GM21528 (cell line): ENCODE measurements around the gene SPRR3.
"Not testable (repeated sequence)": the region's sequence is repeated elsewhere in the genome, so short reads cannot be mapped to it uniquely, and the experiment has no call there.

Experiments
- ATAC-seq: cut with Tn5 transposase; IDR thresholded peaks from one replicate; pipeline ENCODE4 v1.9.1; 2021; ENCODE audit warnings: mild to moderate bottlenecking, moderate library complexity; ENCODE audit not compliant: unreplicated experiment, low FRiP score

The SPRR3 gene

DNA sequence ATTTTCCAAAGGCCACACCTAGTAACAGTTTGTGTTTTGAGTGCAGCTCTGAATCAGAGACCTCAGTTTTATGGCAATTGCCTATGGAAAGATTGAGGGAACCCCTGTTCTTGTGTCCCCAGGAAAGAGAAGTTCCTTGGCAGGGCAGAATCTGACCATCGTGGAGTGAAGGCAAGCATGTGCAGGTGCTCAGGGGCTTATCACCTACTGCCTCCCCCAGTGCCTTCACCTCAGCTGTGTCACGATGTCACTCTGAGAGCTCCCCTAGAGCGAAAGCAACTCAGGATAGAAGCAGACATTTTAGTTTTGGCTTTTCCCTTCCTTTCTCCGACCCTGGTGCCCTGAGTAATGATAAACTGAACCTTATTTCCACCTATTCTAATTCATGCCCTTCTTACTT, 19.5 kb upstream of the SPRR3 start:
- no peak for ATAC-seq

DNA sequence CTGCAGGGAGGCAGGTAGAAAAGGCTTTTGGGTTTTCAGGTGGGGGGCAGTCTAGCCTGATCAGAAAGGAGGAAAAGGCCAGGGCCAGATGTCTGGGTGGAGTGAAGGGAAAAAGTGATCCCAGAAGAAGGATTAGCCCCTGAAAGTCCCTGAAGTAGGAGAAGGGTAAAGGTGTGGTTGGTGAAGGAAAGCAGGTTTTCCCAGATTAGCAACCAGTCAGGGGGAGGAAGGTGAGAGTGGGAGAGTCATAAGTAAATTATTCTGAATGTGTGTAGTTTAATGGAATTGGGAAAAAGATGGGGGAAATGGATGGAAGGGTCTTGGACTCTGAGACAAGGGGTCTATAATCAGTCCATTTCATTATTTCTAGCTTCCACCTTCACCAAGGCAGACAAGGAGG, 18.3 kb upstream of the SPRR3 start:
- ATAC-seq, result no peak

DNA sequence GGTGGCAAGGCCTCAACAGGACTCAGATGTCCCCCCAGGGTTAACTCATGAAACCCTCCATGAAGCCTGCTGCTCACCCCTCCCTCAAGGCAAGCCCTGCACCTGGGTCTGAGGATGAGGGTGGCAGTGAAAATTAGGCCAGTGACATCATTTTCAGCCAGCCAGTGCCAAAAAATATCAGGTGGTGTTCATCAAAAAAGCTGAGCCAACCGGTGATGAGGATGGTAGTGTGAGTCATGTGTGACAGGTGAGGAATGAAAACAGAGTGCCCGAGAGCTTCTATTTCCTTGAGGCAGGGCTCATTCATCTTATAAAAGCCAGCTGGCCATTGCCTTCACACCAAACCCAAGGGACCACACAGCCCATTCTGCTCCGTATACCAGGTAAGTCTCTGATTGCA, 17.8 kb upstream of the SPRR3 start, which contains the start of gene SPRR1A:
Gene SPRR1A, plus strand, starts transcription at position 339 of the 400 bp plus-strand sequence. CDS start 1,150 bp downstream, outside the sequence.
- ATAC-seq, result no peak

DNA sequence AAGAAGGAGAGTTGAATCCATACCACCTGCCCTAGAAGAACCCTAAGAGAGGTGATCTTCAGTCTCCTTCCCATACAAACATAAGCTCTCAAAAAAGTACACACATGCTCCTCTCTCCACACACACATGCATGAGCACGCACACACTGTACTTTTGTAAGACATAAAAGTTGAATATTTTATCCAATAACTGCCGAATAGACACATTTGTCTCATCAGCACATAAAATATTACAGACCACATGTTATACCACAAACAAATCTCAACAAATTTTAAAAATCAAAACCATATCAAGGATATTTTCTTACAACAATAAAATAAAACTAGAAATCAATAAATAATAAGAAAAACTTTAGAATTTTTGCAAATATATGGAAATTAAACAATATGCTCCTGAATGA, 15.0 kb upstream of the SPRR3 start:
- ATAC-seq, result no peak

DNA sequence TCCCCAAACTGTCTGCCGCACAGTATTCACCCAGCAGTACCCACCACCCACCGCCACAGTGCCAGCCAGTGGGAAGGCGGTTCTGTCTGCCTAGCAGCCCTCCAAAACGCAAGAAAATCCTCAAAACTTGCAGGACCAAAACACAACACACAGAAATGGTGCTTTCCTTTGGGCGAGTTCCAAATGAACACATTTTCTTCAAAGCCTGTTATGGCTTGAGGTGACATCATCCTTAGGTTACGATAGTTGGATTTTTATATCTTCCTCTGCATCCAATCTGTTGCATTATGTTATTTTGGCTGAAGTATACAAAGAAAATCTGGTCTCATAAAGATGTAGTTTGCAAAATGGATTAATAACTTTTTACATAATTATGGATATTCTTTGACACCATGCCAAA, 8.4 kb upstream of the SPRR3 start:
- ATAC-seq, result no peak

DNA sequence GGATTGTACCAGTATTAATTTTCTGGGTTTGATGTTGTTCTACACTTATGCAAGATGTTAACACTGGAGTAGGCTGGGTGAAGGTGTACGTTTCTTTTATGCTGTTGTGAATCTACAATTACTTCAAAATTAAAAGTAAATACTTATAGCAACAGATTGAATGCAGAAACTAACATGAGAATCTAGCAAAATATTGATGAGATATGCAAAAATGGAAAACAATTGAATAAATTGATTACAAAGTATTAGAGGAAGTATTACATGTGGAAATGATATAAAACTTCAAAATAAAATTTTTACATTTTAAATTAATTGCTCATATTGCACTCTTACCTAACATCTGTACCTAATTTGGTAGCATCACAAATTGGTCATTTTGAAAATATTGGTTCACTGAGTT, 5.7 kb upstream of the SPRR3 start:
- no peak for ATAC-seq

DNA sequence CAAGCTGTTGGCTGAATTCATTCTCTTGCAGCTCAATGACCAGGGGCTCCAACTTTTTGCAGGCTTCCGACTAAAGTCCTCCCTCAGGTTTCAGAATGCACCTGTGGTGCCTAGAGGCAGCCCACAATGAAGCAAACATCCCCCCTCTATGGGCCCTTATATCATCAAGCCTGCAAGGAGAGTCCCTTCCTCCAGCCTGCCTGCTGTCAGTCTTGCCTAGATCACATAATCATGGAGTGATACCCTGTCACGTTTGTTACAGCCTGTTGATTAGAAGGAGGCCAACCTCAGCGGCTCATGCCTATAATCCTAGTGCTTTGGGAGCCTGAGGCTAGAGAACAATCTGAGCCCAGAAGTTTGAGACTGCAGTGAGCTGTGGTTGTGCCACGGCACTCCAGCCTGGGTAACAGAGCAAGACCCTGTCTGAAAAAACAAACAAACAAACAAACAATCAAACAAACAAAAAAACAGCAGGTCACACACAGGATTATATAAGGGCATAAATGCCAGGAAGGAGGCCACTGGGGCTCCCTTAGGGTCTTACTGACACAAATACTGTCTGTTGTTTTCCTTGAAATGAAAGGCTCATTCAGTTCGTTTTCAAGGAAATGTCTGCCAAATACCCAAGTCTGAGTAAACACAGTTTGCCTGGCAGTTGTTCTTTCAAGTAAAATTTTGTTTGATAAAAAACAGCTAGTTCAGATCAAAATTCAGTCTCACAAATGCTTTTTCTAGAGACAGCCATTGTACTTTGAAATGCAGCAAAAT, 4.7 kb upstream of the SPRR3 start:
- no peak for ATAC-seq

DNA sequence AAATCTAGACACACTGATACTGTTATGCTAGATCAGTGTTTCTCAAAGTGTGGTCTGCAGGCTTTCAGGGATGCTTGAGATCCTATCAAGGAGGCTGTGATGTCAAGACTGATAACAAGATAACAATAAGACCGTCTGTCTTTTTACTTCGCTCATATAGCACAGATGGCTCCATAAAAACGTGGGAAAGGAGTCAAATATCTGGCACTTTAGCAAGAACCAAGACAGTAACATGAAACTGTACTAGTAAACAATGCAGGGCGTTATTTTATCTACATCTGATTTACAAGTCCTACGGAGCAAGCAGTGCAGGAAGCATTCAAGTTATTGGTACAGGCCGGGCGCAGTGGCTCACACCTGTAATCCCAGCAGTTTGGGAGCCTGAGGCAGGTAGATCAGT, 3.6 kb upstream of the SPRR3 start:
- ATAC-seq, result no peak

DNA sequence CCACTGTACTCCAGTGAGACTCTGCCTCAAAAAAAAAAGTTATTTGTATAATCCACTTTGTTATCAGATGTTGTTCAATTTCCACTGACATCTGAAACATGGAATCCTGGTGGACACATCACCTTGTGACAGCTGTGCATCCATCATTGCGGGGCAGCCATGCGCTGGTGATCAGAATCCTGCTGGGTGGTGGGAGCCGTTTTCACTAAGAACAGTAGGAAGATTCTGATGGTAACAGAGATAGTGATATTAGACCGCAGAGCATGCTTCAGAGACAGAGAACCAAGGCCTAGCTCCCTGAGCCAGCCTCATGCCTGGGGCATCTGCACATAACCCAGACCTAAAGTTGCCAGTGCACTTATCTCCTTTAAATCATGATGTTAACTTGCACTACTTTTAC, 3.1 kb upstream of the SPRR3 start:
- ATAC-seq, result no peak

DNA sequence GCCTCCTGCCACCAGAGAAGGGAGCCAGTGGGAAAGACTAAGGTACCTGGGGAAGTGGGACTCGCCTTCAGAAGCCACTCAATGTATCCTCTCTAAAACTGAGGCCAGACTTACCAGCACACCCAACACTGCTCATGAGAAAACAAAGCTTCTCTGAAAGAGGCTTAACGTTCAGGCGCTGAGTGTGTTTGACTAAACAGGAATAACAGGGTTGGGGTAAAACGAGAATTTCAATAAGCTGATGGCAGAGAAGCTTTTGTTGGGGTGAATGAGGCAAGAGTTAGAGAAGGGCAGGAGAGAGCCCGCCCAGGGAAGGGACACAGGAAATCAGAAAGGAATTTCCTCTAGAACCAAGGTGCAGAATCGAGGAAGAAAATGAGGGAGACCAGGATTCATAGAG, 1.7 kb upstream of the SPRR3 start:
- ATAC-seq, result no peak

DNA sequence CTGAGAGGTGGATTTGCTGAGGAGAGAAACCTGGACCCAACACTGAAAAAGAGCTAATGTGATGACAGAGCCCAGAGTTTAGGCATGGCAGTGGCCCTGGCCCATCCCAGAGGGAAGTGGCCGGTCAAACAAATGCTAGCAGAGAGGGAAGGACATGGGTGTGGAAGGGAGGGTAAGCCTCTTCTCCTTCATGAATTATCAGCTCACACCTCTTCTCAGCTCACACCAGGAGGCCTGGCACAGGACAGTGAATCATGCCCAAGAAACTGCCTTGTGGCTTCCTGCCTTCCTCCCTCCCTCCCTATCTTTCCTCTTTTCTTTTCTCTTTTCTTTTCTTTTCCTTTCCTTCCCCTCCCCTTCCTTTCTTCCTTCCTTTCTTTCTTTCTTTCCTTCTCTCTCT, 1.3 kb upstream of the SPRR3 start:
- no peak for ATAC-seq

DNA sequence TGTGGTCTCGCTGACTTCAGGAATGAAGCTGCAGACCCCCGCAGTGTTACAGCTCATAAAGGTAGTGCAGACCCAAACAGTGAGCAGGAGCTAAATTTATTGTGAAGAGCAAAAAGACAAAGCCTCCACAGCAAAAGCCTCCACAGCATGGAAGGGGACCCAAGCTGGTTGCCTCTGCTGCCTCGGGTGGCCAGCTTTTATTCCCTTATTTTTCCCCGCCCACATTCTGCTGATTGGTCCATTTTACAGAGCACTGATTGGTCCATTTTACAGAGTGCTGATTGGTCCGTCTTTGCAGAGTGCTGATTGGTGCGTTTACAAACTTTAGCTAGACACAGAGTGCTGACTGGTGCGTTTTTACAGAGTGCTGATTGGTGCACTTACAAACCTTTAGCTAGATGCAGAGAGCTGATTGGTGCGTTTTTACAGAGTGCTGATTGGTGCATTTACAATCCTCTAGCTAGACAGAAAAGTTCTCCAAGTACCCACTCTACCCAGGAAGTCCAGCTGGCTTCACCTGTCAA, 9.7 kb downstream of the SPRR3 start:
- ATAC-seq, result not testable (repeated sequence)

DNA sequence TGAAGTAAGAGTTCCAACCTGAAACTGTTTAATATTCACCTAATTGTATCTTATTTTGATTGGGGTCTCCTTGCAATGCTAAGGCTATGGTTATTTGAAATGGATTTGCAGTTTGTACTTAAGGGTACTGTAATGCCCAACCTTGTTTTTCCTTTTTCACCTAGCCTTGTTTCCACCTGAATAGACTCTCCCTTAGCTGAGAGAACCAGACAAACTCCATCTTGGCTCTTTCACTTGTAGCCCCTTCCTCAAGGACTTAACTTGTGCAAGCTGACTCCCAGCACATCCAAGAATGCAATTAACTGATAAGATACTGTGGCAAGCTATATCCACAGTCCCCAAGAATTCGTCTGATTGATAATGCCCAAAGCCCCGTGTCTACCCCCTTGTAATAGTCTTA, 20.3 kb downstream of the SPRR3 start:
- not testable (repeated sequence) for ATAC-seq

DNA sequence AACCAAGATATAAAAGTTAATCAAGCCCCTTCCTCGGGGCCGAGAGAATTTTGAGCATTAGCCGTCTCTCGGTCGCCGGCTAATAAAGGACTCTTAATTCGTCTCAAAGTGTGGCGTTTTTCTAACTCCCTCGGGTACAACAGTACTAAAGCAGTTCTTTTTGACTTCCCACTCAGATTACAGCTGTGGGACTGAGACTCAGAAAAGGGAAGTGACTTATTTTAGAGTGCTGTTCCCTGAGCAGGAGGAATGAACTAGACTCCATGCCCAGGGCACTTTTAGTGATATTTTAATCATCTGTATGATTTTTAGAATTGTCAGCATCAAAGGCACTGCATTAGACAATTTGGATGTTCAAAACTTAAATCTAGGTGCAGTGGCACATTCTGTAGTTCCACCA, 20.8 kb downstream of the SPRR3 start:
- ATAC-seq, result not testable (repeated sequence)

DNA sequence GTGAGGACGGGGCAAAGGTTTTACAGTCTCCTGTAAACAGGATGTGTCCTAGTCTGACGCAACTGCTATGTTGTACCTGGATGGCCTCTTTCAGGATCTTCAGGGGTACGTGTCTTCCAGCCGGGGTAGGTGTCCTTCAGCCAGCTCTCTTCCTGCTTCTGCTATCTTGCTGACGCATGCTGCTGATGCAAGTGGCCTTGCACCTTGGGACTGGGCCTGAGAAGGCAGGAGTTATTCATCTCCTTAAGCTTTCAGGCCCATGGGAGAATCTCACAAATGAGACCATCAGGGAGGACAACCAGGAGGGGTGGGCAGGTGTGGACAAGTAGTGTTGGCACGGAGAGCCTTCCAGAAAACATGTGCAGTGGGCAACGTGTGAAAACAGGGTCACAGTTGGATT, 21.6 kb downstream of the SPRR3 start:
- ATAC-seq, result no peak

DNA sequence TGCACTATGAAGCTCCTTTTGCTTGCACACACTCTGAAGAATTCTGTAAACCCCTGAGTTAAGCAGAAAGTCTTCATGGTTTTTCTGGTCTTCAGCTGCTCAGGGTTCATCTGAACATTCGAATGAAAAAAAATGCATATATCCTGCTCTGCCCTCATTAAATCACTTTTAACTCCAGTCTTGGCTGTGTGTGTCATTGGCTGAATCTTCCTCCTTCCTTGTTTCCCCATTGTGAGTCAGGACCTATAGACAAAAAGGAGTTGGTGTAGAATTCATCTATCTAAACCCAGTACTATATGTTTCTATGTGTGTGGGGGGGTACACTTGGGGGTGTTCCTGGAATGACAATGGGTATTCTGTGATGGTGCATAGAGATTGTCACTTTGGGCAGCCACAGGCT, 22.9 kb downstream of the SPRR3 start:
- ATAC-seq, result no peak

DNA sequence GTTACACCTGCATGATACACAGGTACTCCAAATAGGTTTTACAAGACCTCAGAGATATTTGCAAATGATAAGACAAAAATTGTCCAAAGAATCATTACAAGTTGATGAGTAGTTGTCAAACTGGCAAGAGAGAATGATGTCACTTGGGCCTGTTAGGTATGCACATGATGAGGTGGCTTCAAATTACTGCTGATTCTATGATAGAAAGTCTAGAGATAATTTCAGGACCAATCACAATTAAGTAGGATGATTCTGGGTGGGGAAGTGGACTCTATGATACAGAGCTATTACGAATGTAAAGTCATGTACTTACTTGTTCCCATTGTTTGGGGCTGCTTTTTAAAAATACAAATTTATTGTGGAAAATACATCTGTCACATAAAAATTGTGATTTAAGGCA, 24.2 kb downstream of the SPRR3 start:
- no peak for ATAC-seq

DNA sequence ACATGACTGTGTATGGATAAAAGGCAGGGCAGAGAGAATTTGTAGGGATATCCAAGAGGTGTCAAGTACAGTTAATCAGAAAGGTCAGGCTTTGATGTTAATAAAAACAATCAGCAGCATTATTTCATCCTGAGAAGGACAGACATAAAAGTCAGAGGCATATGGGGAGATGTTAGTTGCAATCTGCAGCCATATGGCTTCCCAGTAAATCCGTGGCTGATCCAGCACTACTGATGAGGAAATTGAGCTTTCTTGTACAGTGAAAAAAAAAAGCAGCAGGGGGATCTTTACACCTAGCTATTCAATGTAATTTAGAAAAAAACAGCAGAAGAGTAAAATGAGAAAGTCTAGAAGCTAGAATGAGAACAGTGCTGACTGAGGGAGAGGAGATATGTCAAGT, 27.2 kb downstream of the SPRR3 start:
- ATAC-seq, result no peak

DNA sequence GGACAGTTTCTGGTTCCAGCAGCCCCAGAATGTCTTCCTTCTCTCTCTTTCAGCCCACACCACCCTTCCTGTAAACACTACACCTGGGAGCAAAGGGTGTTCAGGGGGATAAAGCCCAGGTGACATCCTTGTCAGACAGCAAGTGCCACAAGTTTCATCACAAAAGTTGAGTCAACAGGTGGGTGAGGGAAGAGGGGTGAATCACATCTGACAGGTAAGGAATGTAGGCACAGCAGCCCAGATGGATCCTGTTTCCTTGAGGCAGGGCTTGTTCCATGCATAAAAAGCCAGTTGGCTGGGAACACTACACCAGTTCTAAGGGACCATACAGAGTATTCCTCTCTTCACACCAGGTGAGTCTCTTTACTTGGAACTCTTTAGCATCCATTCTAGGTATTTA, 29.3 kb downstream of the SPRR3 start, which contains the start of gene SPRR1B:
Gene SPRR1B, plus strand, starts transcription at position 309 of the 400 bp plus-strand sequence. CDS start 1,143 bp downstream, outside the sequence.
- ATAC-seq, result no peak

DNA sequence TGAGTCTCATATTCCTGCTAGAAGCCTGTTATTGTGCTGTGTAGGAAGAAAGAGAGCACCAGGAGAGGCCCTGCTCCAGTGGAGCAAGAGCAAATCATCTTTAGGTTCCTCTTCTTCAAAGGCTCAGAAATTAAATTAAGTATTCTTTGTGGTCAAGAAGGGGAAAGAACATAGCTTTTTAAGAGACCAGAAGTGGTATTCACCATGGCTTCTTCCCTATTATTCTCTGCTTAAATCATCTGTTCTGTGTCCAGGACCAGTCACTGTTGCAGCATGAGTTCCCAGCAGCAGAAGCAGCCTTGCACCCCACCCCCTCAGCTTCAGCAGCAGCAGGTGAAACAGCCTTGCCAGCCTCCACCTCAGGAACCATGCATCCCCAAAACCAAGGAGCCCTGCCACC, 30.5 kb downstream of the SPRR3 start:
- ATAC-seq, result no peak

DNA sequence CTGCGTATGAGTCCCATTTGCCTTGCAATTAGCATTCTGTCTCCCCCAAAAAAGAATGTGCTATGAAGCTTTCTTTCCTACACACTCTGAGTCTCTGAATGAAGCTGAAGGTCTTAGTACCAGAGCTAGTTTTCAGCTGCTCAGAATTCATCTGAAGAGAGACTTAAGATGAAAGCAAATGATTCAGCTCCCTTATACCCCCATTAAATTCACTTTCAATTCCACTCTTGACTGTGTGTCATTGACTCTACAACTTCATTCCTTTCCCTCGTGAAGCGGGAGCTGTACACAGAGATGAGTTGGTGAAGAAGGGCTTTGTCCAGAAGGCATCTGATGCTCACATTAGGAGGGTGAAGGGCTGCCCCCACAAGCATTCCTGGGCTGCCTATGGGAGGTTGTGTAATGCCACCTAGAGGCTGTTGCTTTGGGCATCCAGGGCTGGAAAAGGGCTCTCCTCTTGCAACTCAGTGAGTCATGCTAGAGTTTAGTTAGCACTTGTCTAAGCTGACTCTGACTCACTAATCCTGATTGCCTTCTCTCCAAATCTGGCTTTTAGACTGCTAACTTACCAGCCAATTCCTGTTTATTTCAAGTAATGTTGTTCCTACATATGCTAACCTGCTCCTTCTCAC, 31.2 kb downstream of the SPRR3 start:
- ATAC-seq, result no peak

DNA sequence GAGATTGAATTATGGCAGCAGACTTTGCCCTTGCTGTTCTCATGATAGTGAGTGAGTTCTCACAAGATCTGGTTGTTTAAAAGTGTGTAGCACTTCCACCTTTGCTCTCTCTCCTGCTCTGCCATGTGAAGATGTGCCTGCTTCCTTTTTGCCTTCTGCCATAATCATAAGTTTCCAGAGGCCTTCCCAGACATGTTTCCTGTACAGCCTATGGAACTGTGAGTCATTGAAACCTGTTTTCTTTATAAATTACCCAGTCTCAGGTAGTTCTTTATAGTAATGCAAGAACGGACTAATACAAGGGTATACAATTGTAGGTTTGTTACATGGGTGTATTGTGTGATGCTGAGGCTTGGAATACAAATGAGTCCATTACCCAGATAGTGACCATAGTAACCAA, 33.7 kb downstream of the SPRR3 start:
- ATAC-seq, result no peak
